Endothelial cell of umbilical vein (primary cell): Measurements from ENCODE around the gene OR5C1.

Experiments used
- EZH2 ChIP-seq: IDR thresholded peaks from 2 replicates; pipeline ENCODE4 v1.6.1; 2012; ENCODE audit warnings: borderline replicate concordance, low read depth, mild to moderate bottlenecking, moderate library complexity, low read length, inconsistent platforms; ENCODE audit not compliant: severe bottlenecking
- POLR2A ChIP-seq: IDR thresholded peaks from 2 replicates; pipeline ENCODE4 v1.6.1; 2012; ENCODE audit warnings: low read depth, mild to moderate bottlenecking, control low read depth, low read length

- TF ChIP-seq POLR2A (no peak), EZH2 (no peak)
Measured at GRCh38 chr9:122815544-122815943, 26.8 kb downstream of the OR5C1 start.
